GM21381 (cell line): ENCODE results near the gene SEZ6L2.

Experiments
- ATAC-seq: cut with Tn5 transposase; IDR thresholded peaks from one replicate; pipeline ENCODE4 v1.9.1; 2021; ENCODE audit warnings: mild to moderate bottlenecking, moderate library complexity; ENCODE audit not compliant: unreplicated experiment

Gene SEZ6L2

DNA sequence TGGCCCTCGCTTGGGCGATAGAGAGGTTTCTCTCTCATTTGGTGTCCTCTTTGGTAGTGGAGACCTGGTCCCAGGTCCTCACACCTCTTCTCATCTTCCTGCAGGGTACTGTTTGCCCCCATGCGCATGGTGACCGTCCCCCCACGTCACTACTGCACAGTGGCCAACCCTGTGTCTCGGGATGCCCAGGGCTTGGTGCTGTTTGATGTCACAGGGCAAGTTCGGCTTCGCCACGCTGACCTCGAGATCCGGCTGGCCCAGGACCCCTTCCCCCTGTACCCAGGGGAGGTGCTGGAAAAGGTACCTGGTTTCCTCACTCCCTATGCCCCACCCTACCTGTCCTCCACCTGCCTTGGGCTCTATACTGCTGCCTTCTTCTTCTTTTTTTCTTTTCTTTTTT lies 68.6 kb downstream of the SEZ6L2 start:
- no peak for ATAC-seq

DNA sequence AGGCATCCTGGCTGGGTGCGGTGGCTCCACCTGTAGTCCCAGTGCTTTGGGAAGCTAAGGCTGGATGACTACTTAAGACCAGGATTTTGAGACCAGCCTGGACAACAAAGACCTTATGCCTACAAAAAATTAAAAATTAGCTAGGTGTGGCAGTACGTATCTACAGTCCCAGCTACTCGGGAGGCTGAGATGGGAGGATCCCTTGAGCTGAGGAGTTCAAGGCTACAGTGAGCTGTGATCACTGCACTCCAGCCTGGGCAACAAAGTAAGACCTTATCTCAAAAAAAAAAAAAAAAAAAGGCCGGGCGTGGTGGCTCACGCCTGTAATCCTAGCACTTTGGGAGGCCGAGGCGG lies 73.0 kb downstream of the SEZ6L2 start:
- ATAC-seq = no peak

DNA sequence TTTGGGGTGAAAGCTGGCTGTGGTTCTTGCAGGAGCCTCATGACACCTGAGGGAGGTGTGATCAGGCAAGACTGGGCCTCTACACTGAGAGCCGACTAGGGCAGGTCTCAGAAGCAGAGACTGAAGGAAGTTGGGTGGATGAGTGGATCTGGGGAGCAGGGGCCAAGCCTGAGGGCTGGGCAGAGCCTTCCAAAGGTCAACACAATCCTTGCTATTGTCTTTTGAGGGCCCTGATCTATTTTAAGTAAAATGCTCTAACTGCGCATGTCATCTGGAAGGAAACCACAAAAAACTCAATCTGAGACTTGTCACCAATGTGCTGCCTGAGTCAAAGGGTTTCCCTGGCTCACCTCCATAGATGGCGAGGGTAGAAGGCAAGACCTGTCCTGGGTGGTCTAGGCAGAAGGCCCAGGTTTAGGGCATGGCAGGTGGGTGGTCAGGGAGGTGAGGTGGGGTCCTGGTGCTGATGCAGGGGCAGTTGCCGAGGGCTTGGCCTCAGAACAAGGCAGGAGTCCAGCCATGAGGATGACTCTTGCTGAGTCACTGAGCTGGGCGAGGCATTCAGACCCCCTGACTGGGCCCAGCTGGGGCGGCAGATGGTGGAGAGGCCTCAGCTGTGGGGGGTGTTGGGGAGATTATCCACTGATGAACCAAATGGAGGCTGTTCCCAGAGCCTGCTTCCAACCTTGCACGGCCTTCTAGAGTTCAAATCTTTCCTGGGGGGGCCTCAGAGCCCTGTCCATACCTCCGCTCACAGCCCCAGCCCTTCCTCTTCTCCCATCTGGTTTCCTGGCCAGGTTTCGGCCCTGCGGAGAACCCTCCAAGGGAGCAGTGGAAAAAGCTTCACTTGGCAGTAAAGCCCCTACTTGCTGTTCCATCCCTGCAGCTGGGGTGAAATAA lies 74.0 kb downstream of the SEZ6L2 start:
- no peak for ATAC-seq

DNA sequence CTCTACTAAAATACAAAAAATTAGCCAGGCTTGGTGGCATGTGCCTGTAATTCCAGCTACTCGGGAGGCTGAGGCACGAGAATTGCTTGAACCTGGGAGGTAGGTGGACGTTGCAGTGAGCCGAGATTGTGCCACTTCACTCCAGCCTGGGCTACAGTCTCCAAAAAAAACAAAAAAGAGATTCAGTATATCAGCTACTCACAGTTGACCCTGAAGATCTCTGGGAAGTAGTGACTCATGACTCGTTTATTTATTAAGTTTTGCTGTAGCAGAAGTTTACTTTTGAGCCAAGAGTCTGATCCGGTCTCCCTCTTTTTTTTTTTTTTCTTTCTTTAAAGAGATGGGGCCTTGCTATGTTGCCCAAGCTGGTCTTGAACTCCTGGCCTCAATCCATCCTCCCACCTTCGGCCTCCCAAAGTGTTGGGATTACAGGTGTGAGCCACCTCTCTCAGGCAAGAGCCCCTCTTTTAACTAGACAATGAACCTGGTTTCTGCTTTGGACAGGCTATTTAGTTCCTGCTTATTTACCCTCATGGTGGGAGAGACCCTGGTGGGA lies 74.7 kb downstream of the SEZ6L2 start:
- no peak for ATAC-seq

DNA sequence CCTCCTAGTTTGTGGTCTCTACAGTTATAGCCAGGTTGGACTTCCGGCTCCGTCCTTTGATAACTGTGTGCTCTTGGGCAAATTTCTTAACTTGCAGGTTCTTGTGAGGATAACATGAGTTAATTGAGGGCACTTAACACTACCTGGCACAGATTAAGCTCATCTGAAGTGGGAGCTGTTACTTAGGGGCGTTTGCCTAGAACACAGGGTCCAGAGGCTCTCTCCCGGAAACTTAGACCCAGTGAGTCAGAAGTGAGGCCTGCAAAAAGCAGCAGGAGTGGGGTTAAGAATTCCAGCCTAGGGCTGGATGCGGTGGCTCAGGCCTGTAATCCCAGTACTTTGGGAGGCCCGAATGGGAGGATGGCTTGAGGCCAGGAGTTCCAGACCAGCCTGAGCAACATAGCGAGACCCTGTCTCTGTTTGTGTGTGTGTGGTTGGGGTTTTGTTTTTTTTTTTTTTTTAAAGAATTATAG lies 77.7 kb downstream of the SEZ6L2 start:
- no peak for ATAC-seq
